Activated T-helper 17 cell treated with anti-CD3 and anti-CD28 coated beads, Interleukin-2, amount 50 U/mL, for 72 hours (primary cell): Measurements from ENCODE around the gene CALML4. TPM values are rescaled to one million over a fixed set of nuclear protein-coding genes. Genes with fewer than 3 reads are reported as not detected.
"Not testable (repeated sequence)": the region's sequence is repeated elsewhere in the genome, so short reads cannot be mapped to it uniquely, and the experiment has no call there.

ENCODE experiments used
- ATAC-seq: fragments of 150-1000 bp; cut with Tn5 transposase; replicated peaks from 2 replicates; pipeline ENCODE4 v1.10.0; 2021; ENCODE audit warnings: mild to moderate bottlenecking, moderate library complexity
- H3K27ac Mint-ChIP-seq: one replicate; pipeline ENCODE4 v1.8.0; 2022; ENCODE audit warnings: mixed read lengths
- H3K27me3 Mint-ChIP-seq: one replicate; pipeline ENCODE4 v1.8.0; 2022; ENCODE audit warnings: mixed read lengths
- H3K36me3 Mint-ChIP-seq: one replicate; pipeline ENCODE4 v1.8.0; 2022; ENCODE audit warnings: low read depth, mild to moderate bottlenecking, mixed read lengths
- H3K4me1 Mint-ChIP-seq: one replicate; pipeline ENCODE4 v1.8.0; 2022; ENCODE audit warnings: mixed read lengths
- H3K4me3 Mint-ChIP-seq: one replicate; pipeline ENCODE4 v1.8.0; 2022; ENCODE audit warnings: mild to moderate bottlenecking, mixed read lengths
- H3K9me3 Mint-ChIP-seq: one replicate; pipeline ENCODE4 v1.8.0; 2022; ENCODE audit warnings: mixed read lengths
- total RNA-seq, 2 donors: library from RNA; stranded (reverse); gene quantifications; one replicate each; pipeline ENCODE4 v1.2.3, GENCODE V29; 2022

CALML4 gene
- total RNA-seq, 2 donors from 2014 or later, result 8.0 to 12.5 TPM

GRCh38 chr15:68229386-68230156 is 24.4 kb upstream of the CALML4 start, which contains the start of gene CLN6:
Gene CLN6 (minus strand): TSS chr15:68229728. CDS start chr15:68229584, 144 bp downstream.
- Mint-ChIP-seq H3K9me3 (no peaks in the 10 kb centered on the region), H3K27me3 (peaks cover 3% of the 10 kb centered on the region), H3K27ac (peak within 1 kb of the TSS; percentile 90), H3K4me1 (peaks cover 26% of the 10 kb centered on the region), H3K4me3 (peak within 1 kb of the TSS; percentile 97), H3K36me3 (peaks cover 10% of the 10 kb centered on the region)
- ATAC-seq, result peak; percentile 93

GRCh38 chr15:68228971-68229385 is 23.8 kb upstream of the CALML4 start:
- Mint-ChIP-seq H3K4me3 (peak overlapping the region; percentile 97), H3K36me3 (peaks cover 13% of the 10 kb centered on the region), H3K27me3 (peaks cover 3% of the 10 kb centered on the region), H3K4me1 (peaks cover 26% of the 10 kb centered on the region), H3K9me3 (no peaks in the 10 kb centered on the region), H3K27ac (peak overlapping the region; percentile 90)
- ATAC-seq, result peak; percentile 1

GRCh38 chr15:68228143-68228970 is 23.2 kb upstream of the CALML4 start:
- peak overlapping the region; percentile 90 for H3K27ac Mint-ChIP-seq
- peaks cover 26% of the 10 kb centered on the region for H3K4me1 Mint-ChIP-seq
- H3K4me3 Mint-ChIP-seq, result peak overlapping the region; percentile 97
- no peaks in the 10 kb centered on the region for H3K9me3 Mint-ChIP-seq
- peaks cover 13% of the 10 kb centered on the region for H3K36me3 Mint-ChIP-seq
- H3K27me3 Mint-ChIP-seq, result peaks cover 3% of the 10 kb centered on the region
- no peak for ATAC-seq

- Mint-ChIP-seq H3K9me3 (no peaks in the 10 kb centered on the region), H3K4me1 (peaks cover 26% of the 10 kb centered on the region), H3K4me3 (peak overlapping the region; percentile 97), H3K27ac (no peak overlapping the region), H3K27me3 (peaks cover 3% of the 10 kb centered on the region), H3K36me3 (peaks cover 13% of the 10 kb centered on the region)
- ATAC-seq, result no peak
Measured at GRCh38 chr15:68227643-68228142, 22.6 kb upstream of the CALML4 start.

GRCh38 chr15:68225442-68225841 is 20.3 kb upstream of the CALML4 start:
- H3K4me1 Mint-ChIP-seq, result peaks cover 21% of the 10 kb centered on the region
- not testable (repeated sequence) for ATAC-seq, H3K4me3 Mint-ChIP-seq, H3K9me3 Mint-ChIP-seq, H3K27me3 Mint-ChIP-seq
- peaks cover 13% of the 10 kb centered on the region for H3K36me3 Mint-ChIP-seq
- peak overlapping the region; percentile 70 for H3K27ac Mint-ChIP-seq

GRCh38 chr15:68224546-68225250 is 19.6 kb upstream of the CALML4 start:
- Mint-ChIP-seq H3K27me3 (no peaks in the 10 kb centered on the region), H3K9me3 (no peaks in the 10 kb centered on the region), H3K36me3 (peaks cover 8% of the 10 kb centered on the region), H3K4me3 (no peak overlapping the region), H3K27ac (peak overlapping the region; percentile 70), H3K4me1 (peaks cover 15% of the 10 kb centered on the region)
- no peak for ATAC-seq

GRCh38 chr15:68224108-68224507 is 19.0 kb upstream of the CALML4 start:
- no peak for ATAC-seq
- peaks cover 14% of the 10 kb centered on the region for H3K4me1 Mint-ChIP-seq
- no peaks in the 10 kb centered on the region for H3K9me3 Mint-ChIP-seq
- H3K36me3 Mint-ChIP-seq, result peaks cover 8% of the 10 kb centered on the region
- no peaks in the 10 kb centered on the region for H3K27me3 Mint-ChIP-seq
- H3K27ac Mint-ChIP-seq, result no peak overlapping the region
- H3K4me3 Mint-ChIP-seq, result no peak overlapping the region

- Mint-ChIP-seq H3K27ac (no peak overlapping the region), H3K36me3 (peaks cover 13% of the 10 kb centered on the region), H3K4me1 (peaks cover 8% of the 10 kb centered on the region), H3K4me3 (no peak overlapping the region), H3K27me3 (no peaks in the 10 kb centered on the region), H3K9me3 (no peaks in the 10 kb centered on the region)
- no peak for ATAC-seq
Measured at GRCh38 chr15:68223171-68223570, 18.0 kb upstream of the CALML4 start.

- not testable (repeated sequence) for H3K9me3 Mint-ChIP-seq, H3K27me3 Mint-ChIP-seq, ATAC-seq, H3K4me3 Mint-ChIP-seq, H3K27ac Mint-ChIP-seq, H3K4me1 Mint-ChIP-seq
- H3K36me3 Mint-ChIP-seq, result peaks cover 21% of the 10 kb centered on the region
Measured at GRCh38 chr15:68222432-68222743, 17.3 kb upstream of the CALML4 start.

GRCh38 chr15:68221530-68222431 is 16.6 kb upstream of the CALML4 start:
- not testable (repeated sequence) for ATAC-seq, H3K27me3 Mint-ChIP-seq, H3K27ac Mint-ChIP-seq, H3K4me3 Mint-ChIP-seq, H3K4me1 Mint-ChIP-seq, H3K9me3 Mint-ChIP-seq
- H3K36me3 Mint-ChIP-seq, result peaks cover 27% of the 10 kb centered on the region

- Mint-ChIP-seq H3K9me3 (no peaks in the 10 kb centered on the region), H3K27ac (no peak overlapping the region), H3K36me3 (peaks cover 34% of the 10 kb centered on the region), H3K4me3 (no peak overlapping the region), H3K27me3 (no peaks in the 10 kb centered on the region), H3K4me1 (peaks cover 3% of the 10 kb centered on the region)
- ATAC-seq, result no peak
Measured at GRCh38 chr15:68220967-68221366, 15.8 kb upstream of the CALML4 start.

GRCh38 chr15:68220489-68220888 is 15.4 kb upstream of the CALML4 start:
- Mint-ChIP-seq H3K27ac (no peak overlapping the region), H3K36me3 (peaks cover 34% of the 10 kb centered on the region), H3K4me1 (peaks cover 3% of the 10 kb centered on the region), H3K4me3 (no peak overlapping the region), H3K27me3 (no peaks in the 10 kb centered on the region), H3K9me3 (no peaks in the 10 kb centered on the region)
- ATAC-seq, result no peak

- no peak overlapping the region for H3K27ac Mint-ChIP-seq
- peaks cover 3% of the 10 kb centered on the region for H3K4me1 Mint-ChIP-seq
- H3K36me3 Mint-ChIP-seq, result peaks cover 27% of the 10 kb centered on the region
Measured at GRCh38 chr15:68218847-68219798, 14.0 kb upstream of the CALML4 start.

More at GRCh38 chr15:68218847-68219798, 14.0 kb upstream of the CALML4 start:
- Mint-ChIP-seq H3K9me3 (no peaks in the 10 kb centered on the region), H3K27me3 (no peaks in the 10 kb centered on the region), H3K4me3 (no peak overlapping the region)
- no peak for ATAC-seq
